Endothelial cell of umbilical vein (primary cell): ENCODE data around the gene ACTG1. TPM values are rescaled to one million over a fixed set of nuclear protein-coding genes. Genes with fewer than 3 reads are reported as not detected.

Experiments used
- BruUV-seq: library from RNA; stranded (reverse); fragments of 400-500 nt; replicated peaks from 2 replicates; lab custom pipeline; 2021; lab: Mats Ljungman, UMichigan
- CTCF ChIA-PET: fragments of 300-600, 350-600 bp; sonication (Branson Sonifier 250); formaldehyde crosslinking; loops from one replicate; lab custom pipeline; 2021; ENCODE audit warnings: antibody characterized with exemption, inconsistent platforms; lab: Charles Lee
- POLR2A ChIA-PET: fragments of 300-600, 350-600 bp; sonication (Branson Sonifier 250); formaldehyde crosslinking; loops from one replicate; lab custom pipeline; 2021; ENCODE audit warnings: antibody characterized with exemption, inconsistent platforms; lab: Charles Lee
- DNase-seq: peaks from one replicate; pipeline ENCODE4 v3.0.0-alpha.2; 2011; ENCODE audit warnings: low read depth, low spot score
- FAIRE-seq: peaks from 2 replicates; lab custom pipeline; 2011; peaks lifted over from hg19 to GRCh38; lab: Jason Lieb, UNC
- H2AFZ ChIP-seq: 2 replicates; pipeline ENCODE4 v1.6.0; 2012; ENCODE audit warnings: low read depth, low read length, control low read depth, inconsistent platforms
- H3K27ac ChIP-seq: 2 replicates; pipeline ENCODE4 v1.5.1; 2011; ENCODE audit warnings: low read depth, mild to moderate bottlenecking, control low read depth, low read length, moderate library complexity; ENCODE audit not compliant: insufficient read depth
- H3K27me3 ChIP-seq, 2 experiments: 2 replicates each; pipeline versions ENCODE4 v1.6.0 to v1.6.1; 2011; ENCODE audit warnings: low read length in 2 of 2, mixed read lengths in 1 of 2; ENCODE audit not compliant: control insufficient read depth in 2 of 2, insufficient read depth in 2 of 2
- H3K36me3 ChIP-seq, 2 experiments: 2 replicates in 1 of 2; 3 replicates in 1 of 2; pipeline ENCODE4 v1.5.1; 2011; ENCODE audit warnings: low read length in 2 of 2, mild to moderate bottlenecking in 1 of 2, moderate library complexity in 1 of 2; ENCODE audit not compliant: control insufficient read depth in 2 of 2, insufficient read depth in 2 of 2; ENCODE audit errors: extremely low read depth in 1 of 2
- H3K4me1 ChIP-seq: 3 replicates; pipeline ENCODE4 v1.5.1; 2011; ENCODE audit warnings: mild to moderate bottlenecking, low read length; ENCODE audit not compliant: control insufficient read depth, insufficient read depth; ENCODE audit errors: extremely low read depth
- H3K4me2 ChIP-seq: 2 replicates; pipeline ENCODE4 v1.6.1; 2011; ENCODE audit warnings: low read length, control low read depth, mixed read lengths; ENCODE audit not compliant: insufficient read depth
- H3K4me3 ChIP-seq, 3 experiments: fragments of 200-600 bp in 1 of 3; sonication (generic), shearing (Covaris generic) in 1 of 3; replicated peaks in 1 of 3; 2 replicates each; pipeline ENCODE4 v1.5.1; 2011 to 2016; ENCODE audit warnings: control low read depth in 3 of 3, low read length in 3 of 3, mild to moderate bottlenecking in 2 of 3, inconsistent platforms in 1 of 3, low read depth in 1 of 3, moderate library complexity in 1 of 3; ENCODE audit not compliant: insufficient read depth in 1 of 3
- H3K79me2 ChIP-seq: 2 replicates; pipeline ENCODE4 v1.6.0; 2012; ENCODE audit warnings: low read length, inconsistent platforms; ENCODE audit not compliant: control insufficient read depth, insufficient read depth
- H3K9ac ChIP-seq: replicated peaks from 2 replicates; pipeline ENCODE3; 2011; ENCODE audit warnings: low read length, control low read depth; ENCODE audit not compliant: insufficient read depth; ENCODE audit errors: extremely low read depth
- H3K9me1 ChIP-seq: replicated peaks from 3 replicates; pipeline ENCODE4 v1.6.0; 2011; ENCODE audit warnings: mild to moderate bottlenecking, low read length; ENCODE audit not compliant: control insufficient read depth, insufficient read depth; ENCODE audit errors: extremely low read depth
- H3K9me3 ChIP-seq: replicated peaks from 2 replicates; pipeline ENCODE4 v1.5.1; 2012; ENCODE audit warnings: low read length, inconsistent platforms; ENCODE audit not compliant: control insufficient read depth, insufficient read depth
- H4K20me1 ChIP-seq: replicated peaks from 2 replicates; pipeline ENCODE3; 2011; ENCODE audit warnings: mild to moderate bottlenecking, low read length; ENCODE audit not compliant: control insufficient read depth, insufficient read depth; ENCODE audit errors: extremely low read depth
- CTCF ChIP-seq, 2 donors: IDR thresholded peaks; 1 replicate in 1 of 2; 2 replicates in 1 of 2; pipeline ENCODE4 v1.5.1; 2011; ENCODE audit warnings: low read length in 2 of 2, mild to moderate bottlenecking in 2 of 2, moderate library complexity in 2 of 2, control low read depth in 1 of 2, inconsistent platforms in 1 of 2, low read depth in 1 of 2; ENCODE audit not compliant: insufficient read depth in 1 of 2; ENCODE audit errors: extremely low read depth in 1 of 2
- EZH2 ChIP-seq: IDR thresholded peaks from 2 replicates; pipeline ENCODE4 v1.6.1; 2012; ENCODE audit warnings: borderline replicate concordance, low read depth, mild to moderate bottlenecking, moderate library complexity, low read length, inconsistent platforms; ENCODE audit not compliant: severe bottlenecking
- FOS ChIP-seq: IDR thresholded peaks from 2 replicates; pipeline ENCODE4 v1.6.1; 2011; ENCODE audit warnings: mild to moderate bottlenecking, low read length, moderate library complexity, borderline replicate concordance; ENCODE audit not compliant: insufficient read depth
- GATA2 ChIP-seq: IDR thresholded peaks from 2 replicates; pipeline ENCODE4 v1.7.0; 2011; ENCODE audit warnings: low read depth, mild to moderate bottlenecking, moderate library complexity, mixed read lengths, low read length; ENCODE audit not compliant: insufficient read length, insufficient read depth
- JUN ChIP-seq: IDR thresholded peaks from 2 replicates; pipeline ENCODE4 v1.6.1; 2011; ENCODE audit warnings: borderline replicate concordance, low read depth; ENCODE audit not compliant: insufficient read length, insufficient read depth
- MAX ChIP-seq: IDR thresholded peaks from 2 replicates; pipeline ENCODE4 v1.6.1; 2011; ENCODE audit not compliant: insufficient read depth, insufficient read length
- MYC ChIP-seq: IDR thresholded peaks from one replicate; pipeline ENCODE4 v1.6.1; 2011; ENCODE audit warnings: mild to moderate bottlenecking, low read depth, low read length
- POLR2A ChIP-seq: IDR thresholded peaks from 2 replicates; pipeline ENCODE4 v1.6.1; 2012; ENCODE audit warnings: low read depth, mild to moderate bottlenecking, control low read depth, low read length
- POLR2AphosphoS5 ChIP-seq: IDR thresholded peaks from 2 replicates; pipeline ENCODE4 v1.6.1; 2012; ENCODE audit warnings: low read depth, mild to moderate bottlenecking, control low read depth, low read length, moderate library complexity; ENCODE audit not compliant: insufficient read depth
- dilution Hi-C: fragments of 300-500 bp; cut with MboI; formaldehyde crosslinking; loops from one replicate; pipeline ENCODE4 v1.15.0; 2019; ENCODE audit warnings: low sequenced_read_pairs; ENCODE audit not compliant: extremely low pct_ligation_motif_present
- intact Hi-C: fragments of 100-400 bp; cut with micrococcal nuclease; formaldehyde crosslinking; loops from one replicate; pipeline ENCODE4 v1.10.0; 2022
- polyA plus RNA-seq, 4 experiments: library from polyadenylated mRNA; depleted of rRNA in 3 of 4; stranded (reverse) in 3 of 4; unstranded in 1 of 4; fragments of >200 nt; gene quantifications; 2 replicates each; pipeline versions ENCODE4 v1.2.1 to v1.2.3, GENCODE V29; 2011 to 2012; ENCODE audit warnings: missing spikeins in 1 of 4
- total RNA-seq: library from RNA; stranded (reverse); gene quantifications from 2 replicates; pipeline ENCODE4 v1.2.3, GENCODE V29; 2021

The ACTG1 gene
- total and polyA plus RNA-seq, 2 donors (not counting 3 experiments of a cell fraction or from before 2014, with no cell fraction given) = 6,127 to 10,663 TPM

- DNase-seq = no peak
- TF ChIP-seq MAX (no peak), EZH2 (no peak), JUN (no peak), CTCF (IDR thresholded peaks at IDR 0.05; ENCODE audit: extremely low read depth in 1 of 2, insufficient read depth in 1 of 2, low read depth in 1 of 2, low read length in 2 of 2) (peak; percentile 58 to 74), MYC (no peak), POLR2AphosphoS5 (no peak), GATA2 (no peak), FOS (no peak), POLR2A (peak; percentile 18)
- Histone ChIP-seq H3K9me1 (no peaks in the 10 kb centered on the region), H2AFZ (no peak overlapping the region), H3K4me1 (peaks cover 3% of the 10 kb centered on the region), H3K4me3 (no peak overlapping the region), H3K27me3 (peaks cover 5 to 18% of the 10 kb centered on the region in 2 experiments), H3K36me3 (peaks cover 0 to 15% of the 10 kb centered on the region in 2 experiments), H3K9me3 (no peaks in the 10 kb centered on the region), H3K27ac (no peak overlapping the region), H3K79me2 (no peaks in the 10 kb centered on the region), H3K9ac (no peak overlapping the region), H4K20me1 (no peaks in the 10 kb centered on the region), H3K4me2 (no peak overlapping the region)
- CTCF ChIA-PET = interaction anchor here (0.9 to 2.5 kb wide), 7 partner anchors 9 to 285 kb away, joined by 3 to 11 read pairs (median 6); no protein-coding TSS in a partner anchor
- POLR2A ChIA-PET = no interaction called here
- dilution Hi-C loops (no loop called here), intact Hi-C loops (no loop called here)
- FAIRE-seq = no peak
- BruUV-seq = no TSS peak
These were observed 24.8 kb upstream of the ACTG1 start for GRCh38 chr17:81537343-81537855.
